Measurements from ENCODE around the gene PDE6B. TPM values are rescaled to one million over a fixed set of nuclear protein-coding genes. Genes with fewer than 3 reads are reported as not detected.

PDE6B gene
- total RNA-seq, 1 experiment from 2014 or later: 10.8 TPM

DNA sequence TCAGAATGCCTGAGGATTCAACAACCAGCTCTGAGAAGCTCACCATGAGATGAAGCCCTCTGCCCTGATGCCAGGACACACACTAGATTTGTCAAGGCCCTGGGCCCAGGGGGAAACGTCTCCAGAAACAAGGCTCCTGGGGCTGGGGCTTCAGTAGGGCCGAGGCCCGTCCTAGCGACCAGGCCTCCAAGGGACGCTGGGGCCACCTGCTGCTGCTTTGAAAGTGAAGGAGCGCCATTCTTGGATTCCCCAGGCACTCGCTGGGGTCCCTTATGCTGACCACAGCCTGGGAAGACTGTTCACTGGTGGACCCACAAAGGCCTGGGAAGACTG, 23.9 kb downstream of the PDE6B start:
- Histone ChIP-seq H4K20me1 (ENCODE audit: control insufficient read depth, insufficient read depth, insufficient read length) (no peaks in the 10 kb centered on the region), H2BK15ac (ENCODE audit: low read depth, low read length) (no peak overlapping the region), H3K9me3 (ENCODE audit: control insufficient read depth, low read depth, low read length) (no peaks in the 10 kb centered on the region), H3K23ac (ENCODE audit: insufficient read length, low read depth, low read length) (no peak overlapping the region), H4K5ac (ENCODE audit: insufficient read length, low read depth, low read length) (no peak overlapping the region), H3K4me2 (ENCODE audit: insufficient read depth, insufficient read length, low read length) (no peak overlapping the region), H2BK5ac (ENCODE audit: insufficient read length, low read length) (no peak overlapping the region), H4K91ac (ENCODE audit: insufficient read length, low read depth, low read length) (no peak overlapping the region), H2AFZ (ENCODE audit: low read length) (no peak overlapping the region), H3K9ac (ENCODE audit: extremely low read depth, insufficient read length, low read length) (no peak overlapping the region), H3K27ac (ENCODE audit: insufficient read length, low read depth, low read length) (no peak overlapping the region), H3K79me1 (ENCODE audit: insufficient read depth, low read depth, low read length, poor library complexity, severe bottlenecking) (no peaks in the 10 kb centered on the region), H2BK20ac (ENCODE audit: low read depth, low read length, poor library complexity, severe bottlenecking) (no peak overlapping the region), H2BK12ac (ENCODE audit: insufficient read length, low read depth, low read length) (no peak overlapping the region), H3K79me2 (ENCODE audit: insufficient read depth, low read length) (no peaks in the 10 kb centered on the region), H3K14ac (ENCODE audit: insufficient read depth, low read length) (no peak overlapping the region), H3K18ac (ENCODE audit: insufficient read length, low read depth, low read length) (no peak overlapping the region), H3T11ph (ENCODE audit: low read length) (no peak overlapping the region), H3K23me2 (ENCODE audit: insufficient read length, low read depth, low read length, poor library complexity, severe bottlenecking) (no peaks in the 10 kb centered on the region), H2AK5ac (ENCODE audit: insufficient read length, low read length) (no peak overlapping the region), H3K56ac (ENCODE audit: insufficient read length, low read depth, low read length) (no peak overlapping the region), H3K4ac (ENCODE audit: low read depth, low read length) (no peak overlapping the region), H3K4me1 (ENCODE audit: insufficient read depth, low read length) (no peaks in the 10 kb centered on the region), H4K8ac (replicated peaks; ENCODE audit: insufficient read length, low read depth, low read length) (no peak overlapping the region), H2BK120ac (ENCODE audit: low read depth, low read length, poor library complexity, severe bottlenecking) (no peak overlapping the region), H3K27me3 (ENCODE audit: insufficient read depth, low read length) (no peaks in the 10 kb centered on the region)
- WGBS (ENCODE audit: extremely low coverage, insufficient read length, low lambda C conversion rate): no CpG with 5 or more reads among the region's 7 CpGs
- no peak for DNase-seq
- Mint-ChIP-seq H3K4me3 (no peak overlapping the region), H3K36me3 (ENCODE audit: insufficient read depth in 1 of 3, low read depth in 3 of 3) (no peaks in the 10 kb centered on the region), H3K4me1 (peaks cover 5 to 25% of the 10 kb centered on the region in 2 experiments; a peak in 3 of 4 replicates), H3K9me3 (peaks cover 0 to 5% of the 10 kb centered on the region in 2 experiments; a peak in 3 of 5 replicates), H3K27me3 (ENCODE audit: low read depth) (peaks cover 3% of the 10 kb centered on the region), H3K27ac (no peak overlapping the region)
- TF ChIP-seq, protein P1, sequence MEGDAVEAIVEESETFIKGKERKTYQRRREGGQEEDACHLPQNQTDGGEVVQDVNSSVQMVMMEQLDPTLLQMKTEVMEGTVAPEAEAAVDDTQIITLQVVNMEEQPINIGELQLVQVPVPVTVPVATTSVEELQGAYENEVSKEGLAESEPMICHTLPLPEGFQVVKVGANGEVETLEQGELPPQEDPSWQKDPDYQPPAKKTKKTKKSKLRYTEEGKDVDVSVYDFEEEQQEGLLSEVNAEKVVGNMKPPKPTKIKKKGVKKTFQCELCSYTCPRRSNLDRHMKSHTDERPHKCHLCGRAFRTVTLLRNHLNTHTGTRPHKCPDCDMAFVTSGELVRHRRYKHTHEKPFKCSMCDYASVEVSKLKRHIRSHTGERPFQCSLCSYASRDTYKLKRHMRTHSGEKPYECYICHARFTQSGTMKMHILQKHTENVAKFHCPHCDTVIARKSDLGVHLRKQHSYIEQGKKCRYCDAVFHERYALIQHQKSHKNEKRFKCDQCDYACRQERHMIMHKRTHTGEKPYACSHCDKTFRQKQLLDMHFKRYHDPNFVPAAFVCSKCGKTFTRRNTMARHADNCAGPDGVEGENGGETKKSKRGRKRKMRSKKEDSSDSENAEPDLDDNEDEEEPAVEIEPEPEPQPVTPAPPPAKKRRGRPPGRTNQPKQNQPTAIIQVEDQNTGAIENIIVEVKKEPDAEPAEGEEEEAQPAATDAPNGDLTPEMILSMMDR (conservative IDR thresholded peaks at IDR 0.05): no peak

Data from H9 (cell line).